ENCODE measurements around the gene EVX2.

The EVX2 gene

DNA sequence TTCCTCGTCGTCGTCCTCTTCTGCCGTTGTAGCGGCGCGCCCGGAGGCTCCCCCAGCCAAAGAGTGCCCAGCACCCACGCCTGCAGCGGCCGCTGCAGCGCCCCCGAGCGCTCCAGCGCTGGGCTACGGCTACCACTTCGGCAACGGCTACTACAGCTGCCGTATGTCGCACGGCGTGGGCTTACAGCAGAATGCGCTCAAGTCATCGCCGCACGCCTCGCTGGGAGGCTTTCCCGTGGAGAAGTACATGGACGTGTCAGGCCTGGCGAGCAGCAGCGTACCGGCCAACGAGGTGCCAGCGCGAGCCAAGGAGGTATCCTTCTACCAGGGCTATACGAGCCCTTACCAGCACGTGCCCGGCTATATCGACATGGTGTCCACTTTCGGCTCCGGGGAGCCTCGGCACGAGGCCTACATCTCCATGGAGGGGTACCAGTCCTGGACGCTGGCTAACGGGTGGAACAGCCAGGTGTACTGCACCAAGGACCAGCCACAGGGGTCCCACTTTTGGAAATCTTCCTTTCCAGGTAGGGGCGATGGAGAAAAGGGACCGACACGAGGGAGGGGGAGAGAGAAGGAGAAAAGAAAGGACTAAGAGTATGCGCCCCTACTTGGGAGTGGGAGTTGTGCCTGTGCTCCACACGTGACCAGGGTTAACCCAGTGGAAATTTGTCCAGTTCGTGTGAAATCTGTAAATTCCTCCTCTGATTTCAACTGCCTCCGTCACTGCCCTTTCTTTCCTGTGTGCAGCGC lies 9.6 kb upstream of the EVX2 start:
- no peaks in the 10 kb centered on the region for H4K20me1 ChIP-seq (ENCODE audit: control insufficient read depth, insufficient read depth, low read depth, low read length)
- H3K9me2 ChIP-seq (replicated peaks; ENCODE audit: control insufficient read depth, low read length), result no peaks in the 10 kb centered on the region
- H3K27ac ChIP-seq (ENCODE audit: low read depth, low read length), result no peak overlapping the region
- H3K36me3 ChIP-seq (ENCODE audit: control insufficient read depth, low read length), result no peaks in the 10 kb centered on the region
- H3K79me2 ChIP-seq (ENCODE audit: control insufficient read depth, low read length), result no peaks in the 10 kb centered on the region
- H3K4me3 ChIP-seq (ENCODE audit: low read length), result no peak overlapping the region
- H3K4me2 ChIP-seq (ENCODE audit: low read length), result no peak overlapping the region
- peaks cover 55% of the 10 kb centered on the region for H3K27me3 ChIP-seq (ENCODE audit: control insufficient read depth, low read length)
- TF ChIP-seq CTCF (IDR thresholded peaks at IDR 0.05; ENCODE audit: low read depth, low read length, poor library complexity, severe bottlenecking), result no peak
- 0 out of 2 replicates have a peak, but pooled peaks have one; percentile 39 for TF ChIP-seq EZH2phosphoT487 (IDR thresholded peaks at IDR 0.05; ENCODE audit: borderline replicate concordance, low read length)
- H3K9me3 ChIP-seq (ENCODE audit: control insufficient read depth, insufficient read depth, low read length), result no peaks in the 10 kb centered on the region
- H3F3A ChIP-seq (ENCODE audit: control insufficient read depth, insufficient read depth), result no peaks in the 10 kb centered on the region
- peaks cover 11% of the 10 kb centered on the region for H3K4me1 ChIP-seq (ENCODE audit: control insufficient read depth, low read length)

DNA sequence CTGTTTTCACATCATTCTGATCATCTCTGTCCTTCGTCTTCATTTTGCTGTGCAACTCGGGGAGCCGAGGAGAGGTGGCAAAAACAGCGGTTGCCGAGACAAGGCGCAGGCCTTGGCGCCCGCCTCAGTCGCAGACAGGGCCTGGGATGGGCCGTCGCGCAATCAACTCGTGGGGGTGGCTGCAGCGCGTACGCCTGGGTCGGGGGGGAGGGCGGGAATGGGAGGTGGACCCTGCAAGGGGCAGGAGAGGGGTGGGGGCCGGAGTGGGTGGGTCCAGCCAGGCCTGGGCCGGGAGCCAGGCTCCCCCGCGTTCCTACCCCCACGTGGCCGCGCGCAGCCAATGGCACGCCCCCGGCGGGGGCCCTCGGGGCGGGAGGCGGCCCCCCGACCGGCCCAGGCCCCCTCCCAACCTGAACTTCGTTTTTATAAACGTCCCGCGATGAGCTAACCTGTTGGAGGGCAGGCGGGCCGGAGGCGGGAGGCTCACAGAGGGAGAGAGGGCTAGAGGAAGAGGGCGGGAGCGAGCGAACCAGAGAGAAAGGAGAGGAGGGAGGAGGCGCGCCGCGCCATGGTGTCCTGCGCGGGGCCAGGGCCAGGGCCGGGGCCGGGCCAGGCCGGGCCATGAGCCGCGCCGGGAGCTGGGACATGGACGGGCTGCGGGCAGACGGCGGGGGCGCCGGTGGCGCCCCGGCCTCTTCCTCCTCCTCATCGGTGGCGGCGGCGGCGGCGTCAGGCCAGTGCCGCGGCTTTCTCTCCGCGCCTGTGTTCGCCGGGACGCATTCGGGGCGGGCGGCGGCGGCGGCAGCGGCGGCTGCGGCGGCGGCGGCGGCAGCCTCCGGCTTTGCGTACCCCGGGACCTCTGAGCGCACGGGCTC lies 8.7 kb upstream of the EVX2 start, which contains the start of gene HOXD13:
Gene HOXD13 (plus strand): TSS at position 452 of the 875 bp plus-strand sequence. CDS start 170 bp downstream, at position 622.
- no peaks in the 10 kb centered on the region for H3K9me3 ChIP-seq (ENCODE audit: control insufficient read depth, insufficient read depth, low read length)
- H3K9me2 ChIP-seq (replicated peaks; ENCODE audit: control insufficient read depth, low read length), result no peaks in the 10 kb centered on the region
- peaks cover 55% of the 10 kb centered on the region for H3K27me3 ChIP-seq (ENCODE audit: control insufficient read depth, low read length)
- H4K20me1 ChIP-seq (ENCODE audit: control insufficient read depth, insufficient read depth, low read depth, low read length), result no peaks in the 10 kb centered on the region
- H3K36me3 ChIP-seq (ENCODE audit: control insufficient read depth, low read length), result no peaks in the 10 kb centered on the region
- no peaks in the 10 kb centered on the region for H3K79me2 ChIP-seq (ENCODE audit: control insufficient read depth, low read length)
- H3K4me2 ChIP-seq (ENCODE audit: low read length), result no peak within 1 kb of the TSS
- H3F3A ChIP-seq (ENCODE audit: control insufficient read depth, insufficient read depth), result no peaks in the 10 kb centered on the region
- no peak within 1 kb of the TSS for H3K4me3 ChIP-seq (ENCODE audit: low read length)
- peaks cover 11% of the 10 kb centered on the region for H3K4me1 ChIP-seq (ENCODE audit: control insufficient read depth, low read length)
- TF ChIP-seq CTCF (IDR thresholded peaks at IDR 0.05; ENCODE audit: low read depth, low read length, poor library complexity, severe bottlenecking) (no peak), EZH2phosphoT487 (IDR thresholded peaks at IDR 0.05; ENCODE audit: borderline replicate concordance, low read length) (no peak)
- no peak within 1 kb of the TSS for H3K27ac ChIP-seq (ENCODE audit: low read depth, low read length)

DNA sequence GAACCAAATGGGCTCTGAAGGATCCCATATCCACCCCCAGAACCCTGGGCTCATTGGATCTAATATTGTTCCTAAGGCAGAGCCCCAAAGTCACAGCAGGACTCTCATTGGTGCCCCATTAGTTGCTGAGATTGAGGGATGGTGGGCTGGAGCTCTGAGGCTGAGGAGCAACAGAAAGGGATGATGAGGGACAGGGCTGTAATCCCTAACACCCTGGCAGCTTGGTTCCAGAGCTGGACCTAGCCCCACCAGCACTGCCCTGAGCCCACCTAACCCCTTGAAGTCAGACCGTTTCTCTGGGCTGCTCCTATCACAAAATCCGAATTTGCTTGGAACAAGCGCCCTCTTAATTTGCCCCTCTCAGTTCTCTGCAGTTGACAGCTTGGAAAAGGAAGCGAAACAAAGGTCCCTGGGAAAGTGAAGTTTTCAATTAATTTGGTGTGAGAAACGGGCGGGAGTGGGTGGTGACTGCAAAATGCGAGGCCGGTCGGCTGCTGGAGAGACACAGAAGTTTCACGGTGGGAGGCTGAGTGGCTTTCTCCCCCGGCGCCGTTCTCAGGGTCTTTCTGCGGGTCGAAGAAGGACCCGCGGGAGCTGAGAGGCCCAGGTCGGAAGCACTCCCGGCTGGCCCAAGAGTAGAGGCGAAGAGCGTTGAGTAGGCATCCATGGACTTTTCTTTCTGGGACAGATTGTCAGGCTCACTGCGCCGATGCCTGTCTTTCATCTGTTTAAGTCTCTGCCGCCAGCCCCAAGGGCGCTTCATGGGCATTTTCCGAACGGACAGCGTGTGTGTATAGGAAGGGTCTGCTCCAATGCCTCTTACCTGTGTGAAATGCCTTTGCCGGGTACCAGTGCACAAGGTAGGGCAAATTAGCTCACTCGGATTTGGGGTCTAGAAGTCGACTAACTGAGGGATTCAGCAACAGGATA lies 7.8 kb upstream of the EVX2 start:
- TF ChIP-seq EZH2phosphoT487 (IDR thresholded peaks at IDR 0.05; ENCODE audit: borderline replicate concordance, low read length) (no peak), CTCF (IDR thresholded peaks at IDR 0.05; ENCODE audit: low read depth, low read length, poor library complexity, severe bottlenecking) (no peak)
- no peaks in the 10 kb centered on the region for H3K9me2 ChIP-seq (replicated peaks; ENCODE audit: control insufficient read depth, low read length)
- peaks cover 2% of the 10 kb centered on the region for H3K4me1 ChIP-seq (ENCODE audit: control insufficient read depth, low read length)
- H3F3A ChIP-seq (ENCODE audit: control insufficient read depth, insufficient read depth), result no peaks in the 10 kb centered on the region
- H3K27me3 ChIP-seq (ENCODE audit: control insufficient read depth, low read length), result peaks cover 49% of the 10 kb centered on the region
- H3K27ac ChIP-seq (ENCODE audit: low read depth, low read length), result no peak overlapping the region
- no peak overlapping the region for H3K4me2 ChIP-seq (ENCODE audit: low read length)
- no peaks in the 10 kb centered on the region for H4K20me1 ChIP-seq (ENCODE audit: control insufficient read depth, insufficient read depth, low read depth, low read length)
- no peaks in the 10 kb centered on the region for H3K36me3 ChIP-seq (ENCODE audit: control insufficient read depth, low read length)
- no peak overlapping the region for H3K4me3 ChIP-seq (ENCODE audit: low read length)
- H3K9me3 ChIP-seq (ENCODE audit: control insufficient read depth, insufficient read depth, low read length), result no peaks in the 10 kb centered on the region
- H3K79me2 ChIP-seq (ENCODE audit: control insufficient read depth, low read length), result no peaks in the 10 kb centered on the region
